H9 (cell line): Measurements from ENCODE around the gene C19orf18. TPM values are rescaled to one million over a fixed set of nuclear protein-coding genes. Genes with fewer than 3 reads are reported as not detected.

ENCODE experiments used
- DNase-seq: peaks from one replicate; pipeline ENCODE4 v3.0.0-alpha.2; 2017
- H2AFZ ChIP-seq: one replicate; pipeline ENCODE4 v1.6.1; 2013; ENCODE audit warnings: mild to moderate bottlenecking, low read length, control low read depth, moderate library complexity
- H2AK5ac ChIP-seq: 2 replicates; pipeline ENCODE4 v1.6.1; 2013; ENCODE audit warnings: low read length, control low read depth, mixed read lengths; ENCODE audit not compliant: insufficient read length
- H2BK120ac ChIP-seq: one replicate; pipeline ENCODE4 v1.6.1; 2013; ENCODE audit warnings: low read depth, mild to moderate bottlenecking, low read length, control low read depth, inconsistent platforms; ENCODE audit not compliant: poor library complexity, severe bottlenecking
- H2BK12ac ChIP-seq: 2 replicates; pipeline ENCODE4 v1.6.1; 2013; ENCODE audit warnings: low read length, control low read depth, mixed read lengths, low read depth; ENCODE audit not compliant: insufficient read length
- H2BK15ac ChIP-seq: 2 replicates; pipeline ENCODE4 v1.6.1; 2013; ENCODE audit warnings: low read depth, low read length, control low read depth
- H2BK20ac ChIP-seq: one replicate; pipeline ENCODE4 v1.6.1; 2013; ENCODE audit warnings: low read depth, mild to moderate bottlenecking, low read length, control low read depth, inconsistent platforms; ENCODE audit not compliant: poor library complexity, severe bottlenecking
- H2BK5ac ChIP-seq: 2 replicates; pipeline ENCODE4 v1.6.1; 2013; ENCODE audit warnings: low read length, control low read depth, mixed read lengths; ENCODE audit not compliant: insufficient read length
- H3K14ac ChIP-seq: 2 replicates; pipeline ENCODE4 v1.6.1; 2013; ENCODE audit warnings: low read length, control low read depth; ENCODE audit not compliant: insufficient read depth
- H3K18ac ChIP-seq: 2 replicates; pipeline ENCODE4 v1.6.1; 2013; ENCODE audit warnings: low read depth, mild to moderate bottlenecking, mixed read lengths, low read length, control low read depth; ENCODE audit not compliant: insufficient read length
- H3K23ac ChIP-seq: 2 replicates; pipeline ENCODE4 v1.6.1; 2013; ENCODE audit warnings: low read length, control low read depth, mixed read lengths, low read depth; ENCODE audit not compliant: insufficient read length
- H3K23me2 ChIP-seq: 2 replicates; pipeline ENCODE4 v1.6.1; 2013; ENCODE audit warnings: low read depth, mild to moderate bottlenecking, mixed read lengths, low read length, control low read depth; ENCODE audit not compliant: insufficient read length, poor library complexity, severe bottlenecking
- H3K27ac ChIP-seq: 2 replicates; pipeline ENCODE4 v1.5.1; 2013; ENCODE audit warnings: low read length, control low read depth, mixed read lengths, low read depth; ENCODE audit not compliant: insufficient read length
- H3K27me3 ChIP-seq: 2 replicates; pipeline ENCODE4 v1.6.1; 2013; ENCODE audit warnings: low read length, control low read depth, inconsistent platforms; ENCODE audit not compliant: insufficient read depth
- H3K4ac ChIP-seq: 2 replicates; pipeline ENCODE4 v1.6.1; 2013; ENCODE audit warnings: low read depth, mild to moderate bottlenecking, control low read depth, inconsistent platforms, low read length, moderate library complexity
- H3K4me1 ChIP-seq: 2 replicates; pipeline ENCODE4 v1.6.1; 2013; ENCODE audit warnings: low read length, control low read depth, inconsistent platforms; ENCODE audit not compliant: insufficient read depth
- H3K4me2 ChIP-seq: 2 replicates; pipeline ENCODE4 v1.6.1; 2013; ENCODE audit warnings: low read length, control low read depth, mixed read lengths; ENCODE audit not compliant: insufficient read length, insufficient read depth
- H3K56ac ChIP-seq: 2 replicates; pipeline ENCODE4 v1.6.1; 2013; ENCODE audit warnings: low read depth, mild to moderate bottlenecking, mixed read lengths, low read length, control low read depth; ENCODE audit not compliant: insufficient read length
- H3K79me1 ChIP-seq: 2 replicates; pipeline ENCODE4 v1.6.1; 2013; ENCODE audit warnings: low read depth, mild to moderate bottlenecking, moderate library complexity, low read length, control low read depth, inconsistent platforms; ENCODE audit not compliant: insufficient read depth, poor library complexity, severe bottlenecking
- H3K79me2 ChIP-seq: 2 replicates; pipeline ENCODE4 v1.6.1; 2013; ENCODE audit warnings: low read length, control low read depth, inconsistent platforms; ENCODE audit not compliant: insufficient read depth
- H3K9ac ChIP-seq: 2 replicates; pipeline ENCODE4 v1.6.1; 2013; ENCODE audit warnings: low read length, control low read depth, mixed read lengths; ENCODE audit not compliant: insufficient read length; ENCODE audit errors: extremely low read depth
- H3K9me3 ChIP-seq: one replicate; pipeline ENCODE4 v1.6.1; 2013; ENCODE audit warnings: low read depth, low read length, inconsistent platforms; ENCODE audit not compliant: control insufficient read depth
- H3T11ph ChIP-seq: one replicate; pipeline ENCODE4 v1.6.1; 2013; ENCODE audit warnings: mild to moderate bottlenecking, low read length, control low read depth, inconsistent platforms
- H4K20me1 ChIP-seq: one replicate; pipeline ENCODE4 v1.6.1; 2013; ENCODE audit not compliant: control insufficient read depth, insufficient read length, insufficient read depth
- H4K5ac ChIP-seq: 2 replicates; pipeline ENCODE4 v1.6.1; 2013; ENCODE audit warnings: low read depth, mild to moderate bottlenecking, mixed read lengths, low read length, control low read depth; ENCODE audit not compliant: insufficient read length
- H4K8ac ChIP-seq: replicated peaks from 2 replicates; pipeline ENCODE4 v1.6.1; 2013; ENCODE audit warnings: low read length, control low read depth, mixed read lengths, low read depth; ENCODE audit not compliant: insufficient read length
- H4K91ac ChIP-seq: 2 replicates; pipeline ENCODE4 v1.6.1; 2013; ENCODE audit warnings: low read depth, mild to moderate bottlenecking, moderate library complexity, mixed read lengths, low read length, control low read depth; ENCODE audit not compliant: insufficient read length
- H3K27ac Mint-ChIP-seq, 3 experiments: 2 replicates in 2 of 3; 3 replicates in 1 of 3; pipeline ENCODE4 v1.8.0; 2020 to 2021; ENCODE audit warnings: mixed read lengths in 3 of 3, mild to moderate bottlenecking in 1 of 3, moderate library complexity in 1 of 3
- H3K27me3 Mint-ChIP-seq: 2 replicates; pipeline ENCODE4 v1.8.0; 2021; ENCODE audit warnings: low read depth, mild to moderate bottlenecking, moderate library complexity, mixed read lengths
- H3K36me3 Mint-ChIP-seq, 3 experiments: 2 replicates in 2 of 3; 3 replicates in 1 of 3; pipeline ENCODE4 v1.8.0; 2020 to 2021; ENCODE audit warnings: low read depth in 3 of 3, mixed read lengths in 3 of 3; ENCODE audit not compliant: insufficient read depth in 1 of 3
- H3K4me1 Mint-ChIP-seq, 2 experiments: 2 replicates each; pipeline ENCODE4 v1.8.0; 2020; ENCODE audit warnings: mixed read lengths in 2 of 2
- H3K4me3 Mint-ChIP-seq, 2 experiments: 2 replicates in 1 of 2; 3 replicates in 1 of 2; pipeline ENCODE4 v1.8.0; 2020 to 2021; ENCODE audit warnings: mild to moderate bottlenecking in 2 of 2, mixed read lengths in 2 of 2, moderate library complexity in 1 of 2
- H3K9me3 Mint-ChIP-seq, 2 experiments: 2 replicates in 1 of 2; 3 replicates in 1 of 2; pipeline ENCODE4 v1.8.0; 2020; ENCODE audit warnings: mild to moderate bottlenecking in 2 of 2, mixed read lengths in 2 of 2, moderate library complexity in 1 of 2
- CTCF ChIP-seq: fragments of 200-600 bp; sonication (generic); conservative IDR thresholded peaks from 3 replicates; pipeline ENCODE4 v1.8.0; 2021; ENCODE audit warnings: antibody characterized with exemption, mild to moderate bottlenecking
- WGBS: extraction: QIAGEN DNeasy Blood & Tissue Kit; methylation state at CpG from one replicate; pipeline ENCODE4 v1.1.7; 2013; ENCODE audit warnings: missing lambda C conversion rate, low lambda C conversion rate, mixed read lengths; ENCODE audit not compliant: insufficient read length; ENCODE audit errors: extremely low coverage; 5-methylcytosine and 5-hydroxymethylcytosine counted together
- total RNA-seq: library from RNA; stranded (reverse); gene quantifications from 2 replicates; pipeline ENCODE4 v1.2.1, GENCODE V29; 2021

Gene C19orf18
- total RNA-seq, 1 experiment from 2014 or later, result 0.26 TPM

GRCh38 chr19:57941593-57941992, 32.7 kb downstream of the C19orf18 start:
- H3T11ph ChIP-seq, result no peak overlapping the region
- Mint-ChIP-seq H3K9me3 (peaks cover 0 to 65% of the 10 kb centered on the region in 2 experiments; a peak in 3 of 5 replicates), H3K27me3 (no peaks in the 10 kb centered on the region), H3K4me3 (no peak overlapping the region), H3K27ac (no peak overlapping the region), H3K4me1 (peaks cover 10 to 11% of the 10 kb centered on the region in 2 experiments), H3K36me3 (peaks cover 59 to 78% (median 63%) of the 10 kb centered on the region in 3 experiments)
- DNase-seq, result no peak
- no peak overlapping the region for H3K23ac ChIP-seq
- no peak overlapping the region for H2AK5ac ChIP-seq
- H2BK15ac ChIP-seq, result no peak overlapping the region
- no peak overlapping the region for H4K5ac ChIP-seq
- H3K9me3 ChIP-seq, result no peaks in the 10 kb centered on the region
- no peak overlapping the region for H4K8ac ChIP-seq
- H3K79me1 ChIP-seq, result peaks cover 8% of the 10 kb centered on the region
- H3K27me3 ChIP-seq, result no peaks in the 10 kb centered on the region
- H3K56ac ChIP-seq, result no peak overlapping the region
- no peak overlapping the region for H2BK5ac ChIP-seq
- H3K23me2 ChIP-seq, result peaks cover 5% of the 10 kb centered on the region
- H4K20me1 ChIP-seq, result no peaks in the 10 kb centered on the region
- H2BK20ac ChIP-seq, result no peak overlapping the region
- no CpG with 5 or more reads among the region's 3 CpGs for WGBS
- no peak overlapping the region for H2AFZ ChIP-seq
- no peak overlapping the region for H2BK120ac ChIP-seq
- H4K91ac ChIP-seq, result no peak overlapping the region
- TF ChIP-seq CTCF, result no peak
- H3K9ac ChIP-seq, result no peak overlapping the region
- H3K4ac ChIP-seq, result no peak overlapping the region
- no peak overlapping the region for H3K27ac ChIP-seq
- H3K4me1 ChIP-seq, result no peaks in the 10 kb centered on the region
- H3K4me2 ChIP-seq, result no peak overlapping the region
- H3K14ac ChIP-seq, result no peak overlapping the region
- peaks cover 31% of the 10 kb centered on the region; the same call in 1 of the 2 replicates for H3K79me2 ChIP-seq
- H3K18ac ChIP-seq, result no peak overlapping the region
- no peak overlapping the region for H2BK12ac ChIP-seq
